HFF-Myc (cell line): ENCODE results near the gene UGT1A3.

ENCODE experiments used
- DNase-seq: peaks from one replicate; pipeline ENCODE4 v3.0.0-alpha.2; 2011; ENCODE audit warnings: low read depth; ENCODE audit errors: extremely low read depth
- H3K4me3 ChIP-seq: replicated peaks from 2 replicates; pipeline ENCODE4 v1.5.1; 2011; ENCODE audit warnings: low read depth, mild to moderate bottlenecking, control low read depth, low read length
- CTCF ChIP-seq: IDR thresholded peaks from 2 replicates; pipeline ENCODE4 v1.5.1; 2012; ENCODE audit warnings: mild to moderate bottlenecking, low read depth, low read length, control low read depth; ENCODE audit errors: missing control alignments

The UGT1A3 gene

DNA sequence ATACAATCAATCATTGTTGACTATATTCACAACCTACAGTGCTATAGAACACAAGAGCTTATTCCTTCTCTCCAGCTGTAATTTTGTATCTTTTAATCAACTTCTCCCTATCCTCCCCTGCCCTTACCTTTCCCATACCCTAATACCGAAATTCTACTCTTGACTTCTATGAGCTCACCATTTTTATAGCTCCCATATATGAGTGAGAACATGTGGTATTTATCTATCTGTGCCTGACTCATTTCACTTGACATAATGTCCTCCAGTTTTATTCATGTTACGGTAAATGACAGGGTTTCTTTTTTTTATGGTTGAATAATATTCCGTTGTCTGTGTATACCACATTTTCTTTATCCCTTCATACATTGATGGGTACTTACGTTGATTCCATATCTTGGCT is 51.9 kb downstream of the UGT1A3 start:
- TF ChIP-seq CTCF, result no peak
- no peak overlapping the region for H3K4me3 ChIP-seq
- DNase-seq, result no peak

GRCh38 chr2:233789554-233789953 is 60.7 kb downstream of the UGT1A3 start:
- DNase-seq, result no peak
- H3K4me3 ChIP-seq, result no peak overlapping the region
- TF ChIP-seq CTCF, result no peak

DNA sequence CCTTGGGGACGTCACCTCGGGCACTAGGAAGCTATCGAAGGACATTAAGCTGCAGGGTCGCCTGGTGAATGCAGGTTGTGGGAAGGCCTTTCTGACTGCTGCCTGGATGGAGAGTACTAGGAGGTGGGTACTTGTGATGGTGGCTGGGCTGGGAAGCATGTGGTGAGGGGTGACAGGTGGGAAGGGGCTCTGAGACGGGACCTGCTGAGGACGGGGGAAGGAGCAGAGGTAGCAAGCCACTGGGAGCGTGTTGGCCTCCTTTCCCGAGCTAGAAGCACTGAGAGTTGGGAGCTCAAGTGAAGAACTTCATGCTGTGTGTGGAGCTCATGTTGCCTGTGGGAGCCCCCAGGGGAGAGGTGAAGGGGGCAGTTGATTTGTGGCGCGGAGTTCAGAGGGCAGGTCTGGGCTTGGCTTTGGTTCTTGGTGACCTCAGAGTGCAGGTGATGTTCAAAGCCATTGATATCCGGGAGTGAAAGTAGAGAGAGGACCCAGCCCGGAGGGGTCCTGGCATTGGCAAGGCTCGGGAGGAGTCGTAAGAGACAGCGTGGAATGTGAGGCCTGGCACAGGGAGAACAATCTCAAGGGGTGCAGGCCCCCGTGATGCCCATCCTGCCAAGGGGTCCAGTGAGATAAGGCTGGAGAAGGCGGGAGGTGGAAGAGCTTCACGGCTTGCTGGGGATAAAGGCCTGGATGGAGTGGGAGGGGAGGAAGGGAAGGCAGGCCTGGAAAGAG is 62.5 kb downstream of the UGT1A3 start:
- no peak for TF ChIP-seq CTCF

DNA sequence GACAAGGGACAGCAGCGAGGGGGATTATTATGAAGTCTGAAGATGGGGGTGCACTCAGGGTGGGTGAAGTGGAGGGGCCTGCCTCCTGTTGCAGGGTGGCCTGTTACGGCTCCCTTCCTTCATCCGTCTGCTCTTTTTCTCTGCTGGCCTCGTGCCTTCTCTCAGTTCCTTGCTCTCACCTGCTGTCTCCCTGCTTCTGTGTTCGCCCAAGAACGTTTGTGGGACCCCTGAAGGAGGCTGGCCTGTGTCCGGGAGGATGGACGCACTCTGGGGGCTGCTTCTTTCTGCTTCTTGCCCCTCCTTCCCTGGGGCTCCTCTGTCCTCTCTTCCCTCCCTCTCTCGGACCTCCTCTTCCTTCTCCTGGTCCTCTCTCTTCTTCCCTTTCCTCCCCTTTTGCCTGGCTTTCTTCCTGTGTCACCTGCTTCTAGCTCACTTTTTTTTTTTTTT is 63.1 kb downstream of the UGT1A3 start:
- H3K4me3 ChIP-seq, result no peak overlapping the region
- no peak for TF ChIP-seq CTCF
- no peak for DNase-seq

More for the DNA sequence above, 62.5 kb downstream of the UGT1A3 start:
- no peak for DNase-seq
- no peak overlapping the region for H3K4me3 ChIP-seq

DNA sequence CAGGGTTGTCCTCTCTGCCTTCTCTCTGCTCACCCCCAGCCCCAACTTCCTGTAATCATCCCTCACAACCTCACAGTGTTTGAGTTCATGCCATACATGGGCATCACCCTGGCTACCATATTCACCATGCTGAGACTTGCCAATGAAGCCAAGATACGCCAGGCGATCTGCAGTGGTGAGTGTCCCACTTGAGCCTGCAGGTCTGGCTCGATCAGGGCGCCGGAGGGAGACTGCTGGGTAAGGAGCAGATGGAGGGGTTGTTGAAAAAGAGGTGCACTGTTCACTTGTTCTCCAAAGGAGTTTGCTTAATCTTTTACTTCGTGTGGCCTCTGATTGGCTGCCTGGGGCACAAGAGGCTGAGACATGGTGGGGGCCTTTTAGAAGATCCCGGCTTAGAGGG is 63.9 kb downstream of the UGT1A3 start:
- TF ChIP-seq CTCF, result no peak
- H3K4me3 ChIP-seq, result no peak overlapping the region
- DNase-seq, result no peak

- no peak for TF ChIP-seq CTCF
- no peak for DNase-seq
- no peak overlapping the region for H3K4me3 ChIP-seq
Measured at GRCh38 chr2:233793465-233794127, 64.8 kb downstream of the UGT1A3 start.
